ENCODE data around the gene ZBTB26.
"Not testable (repeated sequence)": the region's sequence is repeated elsewhere in the genome, so short reads cannot be mapped to it uniquely, and the experiment has no call there.

Gene ZBTB26

GRCh38 chr9:122923947-122924346 is 7.4 kb downstream of the ZBTB26 start:
- DNase-seq: no peak

- no peak for DNase-seq
Measured at GRCh38 chr9:122922713-122923112, 8.6 kb downstream of the ZBTB26 start.

GRCh38 chr9:122918310-122918709 is 13.0 kb downstream of the ZBTB26 start:
- no peak for DNase-seq

GRCh38 chr9:122912964-122913673 is 18.2 kb downstream of the ZBTB26 start, which contains the start of gene ZBTB6:
TSS of gene ZBTB6 (minus strand) at chr9:122913323. CDS start at chr9:122912072, 1,251 bp downstream.
- peak; percentile 65 for DNase-seq

GRCh38 chr9:122912671-122912963 is 18.7 kb downstream of the ZBTB26 start:
- DNase-seq: no peak

- not testable (repeated sequence) for DNase-seq
Measured at GRCh38 chr9:122906122-122906521, 25.2 kb downstream of the ZBTB26 start.

GRCh38 chr9:122904823-122905710 is 26.2 kb downstream of the ZBTB26 start, which contains the start of gene RC3H2:
TSS of gene RC3H2 (minus strand) at chr9:122905359. CDS start at chr9:122897509, 7,850 bp downstream.
- DNase-seq: peak; percentile 99

- no peak for DNase-seq
Measured at GRCh38 chr9:122904466-122904822, 26.9 kb downstream of the ZBTB26 start.

- no peak for DNase-seq
Measured at GRCh38 chr9:122900791-122901190, 30.5 kb downstream of the ZBTB26 start.

- no peak for DNase-seq
Measured at GRCh38 chr9:122897969-122898368, 33.3 kb downstream of the ZBTB26 start.

GRCh38 chr9:122888480-122888879 is 42.8 kb downstream of the ZBTB26 start:
- DNase-seq: no peak

GRCh38 chr9:122883125-122883524 is 48.2 kb downstream of the ZBTB26 start:
- DNase-seq: no peak

GRCh38 chr9:122879443-122879842 is 51.9 kb downstream of the ZBTB26 start:
- DNase-seq: no peak

GRCh38 chr9:122875523-122875922 is 55.8 kb downstream of the ZBTB26 start:
- DNase-seq: no peak

GRCh38 chr9:122867276-122867675 is 64.0 kb downstream of the ZBTB26 start:
- not testable (repeated sequence) for DNase-seq

GRCh38 chr9:122866079-122866478 is 65.2 kb downstream of the ZBTB26 start:
- no peak for DNase-seq
